ENCODE measurements around the gene POU3F1. TPM values are rescaled to one million over a fixed set of nuclear protein-coding genes. Genes with fewer than 3 reads are reported as not detected.

Gene POU3F1
- total RNA-seq, 2 donors from 2014 or later = 0.20 to 0.46 TPM

- H3K4me1 ChIP-seq (ENCODE audit: control insufficient read depth, insufficient read depth, low read length) = no peaks in the 10 kb centered on the region
- 55 to 67% methylated on average over 6 to 9 of the region's 9 CpGs for WGBS, 2 experiments (ENCODE audit: insufficient coverage in 1 of 2, insufficient read length in 1 of 2)
- no peaks in the 10 kb centered on the region for H3K9me3 Mint-ChIP-seq
- no peak overlapping the region for H3K4me3 ChIP-seq (ENCODE audit: low read length)
- H3K9ac ChIP-seq (ENCODE audit: extremely low read depth, low read length, poor library complexity, severe bottlenecking) = no peak overlapping the region
- H3K36me3 ChIP-seq (ENCODE audit: control insufficient read depth, insufficient read depth, low read length) = no peaks in the 10 kb centered on the region
- H3K36me3 Mint-ChIP-seq (ENCODE audit: low read depth) = no peaks in the 10 kb centered on the region
- DNase-seq = no peak
- peaks cover 5% of the 10 kb centered on the region for H3K4me1 Mint-ChIP-seq
- H3K27ac ChIP-seq (ENCODE audit: low read depth, low read length) = peak overlapping the region; percentile 94
- no peak overlapping the region for H3K4me3 Mint-ChIP-seq
- H3K27ac Mint-ChIP-seq = no peak overlapping the region
- peaks cover 4% of the 10 kb centered on the region for H3K27me3 Mint-ChIP-seq (ENCODE audit: insufficient read depth)
- no peaks in the 10 kb centered on the region for H3K27me3 ChIP-seq (ENCODE audit: control insufficient read depth, insufficient read depth, low read length, poor library complexity, severe bottlenecking)
- no peaks in the 10 kb centered on the region for H3K9me3 ChIP-seq (ENCODE audit: control insufficient read depth, low read length)
- no peak for TF ChIP-seq CTCF (conservative IDR thresholded peaks at IDR 0.05)
These were observed 27.1 kb upstream of the POU3F1 start for GRCh38 chr1:38073534-38074301.

DNA sequence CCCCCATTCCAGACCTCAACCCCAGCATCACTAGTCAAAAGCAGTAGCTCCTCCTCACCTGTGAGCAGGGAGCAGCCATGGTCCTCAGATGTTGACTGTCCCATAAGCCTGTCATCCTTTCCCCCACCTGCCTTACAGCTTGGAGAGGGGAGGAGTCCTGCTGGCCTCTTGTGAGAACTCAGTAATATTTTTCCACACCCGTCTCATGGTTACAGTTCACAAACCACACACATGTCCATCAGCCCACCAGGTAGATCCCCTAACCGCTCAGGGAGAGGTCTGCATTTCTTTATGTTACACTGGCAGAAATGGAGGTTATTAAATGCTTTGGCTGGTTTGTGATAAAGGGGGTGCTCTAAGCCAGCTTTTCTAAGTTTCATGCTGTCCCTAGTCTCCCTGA, 26.3 kb upstream of the POU3F1 start:
- H3K4me3 Mint-ChIP-seq = no peak overlapping the region
- 60 to 92% methylated on average over 1 to 2 of the region's 2 CpGs for WGBS, 2 experiments (ENCODE audit: insufficient coverage in 1 of 2, insufficient read length in 1 of 2)
- H3K4me3 ChIP-seq (ENCODE audit: low read length) = no peak overlapping the region
- no peak for TF ChIP-seq CTCF (conservative IDR thresholded peaks at IDR 0.05)
- H3K9me3 ChIP-seq (ENCODE audit: control insufficient read depth, low read length) = no peaks in the 10 kb centered on the region
- peak overlapping the region; percentile 94 for H3K27ac ChIP-seq (ENCODE audit: low read depth, low read length)
- no peaks in the 10 kb centered on the region for H3K27me3 ChIP-seq (ENCODE audit: control insufficient read depth, insufficient read depth, low read length, poor library complexity, severe bottlenecking)
- H3K4me1 ChIP-seq (ENCODE audit: control insufficient read depth, insufficient read depth, low read length) = no peaks in the 10 kb centered on the region
- DNase-seq = no peak
- peaks cover 5% of the 10 kb centered on the region for H3K4me1 Mint-ChIP-seq
- H3K27ac Mint-ChIP-seq = no peak overlapping the region
- H3K36me3 Mint-ChIP-seq (ENCODE audit: low read depth) = no peaks in the 10 kb centered on the region
- H3K36me3 ChIP-seq (ENCODE audit: control insufficient read depth, insufficient read depth, low read length) = no peaks in the 10 kb centered on the region
- peaks cover 6% of the 10 kb centered on the region for H3K27me3 Mint-ChIP-seq (ENCODE audit: insufficient read depth)
- H3K9me3 Mint-ChIP-seq = no peaks in the 10 kb centered on the region
- H3K9ac ChIP-seq (ENCODE audit: extremely low read depth, low read length, poor library complexity, severe bottlenecking) = no peak overlapping the region

DNA sequence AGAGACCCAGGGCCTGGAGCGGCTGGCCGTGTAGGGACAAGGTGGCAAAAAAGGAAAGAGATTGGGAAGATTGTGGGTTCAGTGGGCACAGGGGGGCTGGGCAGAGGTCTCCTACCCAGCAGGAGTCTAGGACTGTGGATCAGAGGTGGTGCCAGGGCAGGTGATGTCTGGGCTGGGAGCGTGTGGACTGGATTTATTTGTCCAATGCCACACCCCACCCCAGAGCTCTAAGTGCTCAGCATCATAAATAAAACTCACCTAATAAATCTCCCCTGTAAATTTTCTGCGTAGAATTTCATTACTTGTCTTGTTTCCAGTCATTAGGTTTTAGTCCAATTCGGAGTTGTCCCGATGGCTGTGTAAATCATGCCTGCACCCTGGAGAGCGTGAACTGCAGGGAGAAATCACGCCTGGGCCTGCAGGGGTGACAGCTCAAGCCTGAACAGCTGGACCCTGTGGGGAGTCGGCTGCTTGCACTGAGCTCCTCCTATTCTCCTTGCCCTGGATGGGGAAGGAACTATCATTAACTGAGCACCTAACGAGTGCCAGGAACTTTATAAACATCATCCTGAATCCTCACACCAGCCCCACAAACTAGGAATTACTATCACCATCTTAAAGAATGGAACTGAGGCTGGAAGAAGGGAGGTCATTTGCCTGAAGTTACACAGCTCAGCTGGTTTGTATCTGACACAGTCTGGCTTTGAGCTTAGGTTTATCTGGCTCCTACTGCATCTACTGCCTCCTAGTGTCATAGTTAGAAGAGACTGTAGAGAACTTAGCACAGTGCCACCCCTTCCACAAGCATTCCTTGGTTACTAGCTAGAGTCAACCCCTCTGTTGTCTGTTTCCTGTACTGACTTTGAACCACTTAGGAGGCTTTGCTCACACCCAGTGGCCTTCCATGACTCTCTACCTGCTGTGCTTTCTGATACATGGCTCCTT, 25.0 kb upstream of the POU3F1 start:
- WGBS, 2 experiments (ENCODE audit: insufficient coverage in 1 of 2, insufficient read length in 1 of 2) = 71 to 76% methylated on average over 7 to 10 of the region's 10 CpGs

More for the DNA sequence above, 25.0 kb upstream of the POU3F1 start:
- Histone ChIP-seq H3K27me3 (ENCODE audit: control insufficient read depth, insufficient read depth, low read length, poor library complexity, severe bottlenecking) (no peaks in the 10 kb centered on the region), H3K36me3 (ENCODE audit: control insufficient read depth, insufficient read depth, low read length) (no peaks in the 10 kb centered on the region), H3K4me3 (ENCODE audit: low read length) (no peak overlapping the region), H3K9ac (ENCODE audit: extremely low read depth, low read length, poor library complexity, severe bottlenecking) (no peak overlapping the region), H3K27ac (ENCODE audit: low read depth, low read length) (no peak overlapping the region), H3K9me3 (ENCODE audit: control insufficient read depth, low read length) (no peaks in the 10 kb centered on the region), H3K4me1 (ENCODE audit: control insufficient read depth, insufficient read depth, low read length) (no peaks in the 10 kb centered on the region)
- Mint-ChIP-seq H3K27me3 (ENCODE audit: insufficient read depth) (peaks cover 7% of the 10 kb centered on the region), H3K36me3 (ENCODE audit: low read depth) (no peaks in the 10 kb centered on the region), H3K9me3 (no peaks in the 10 kb centered on the region), H3K27ac (no peak overlapping the region), H3K4me3 (no peak overlapping the region), H3K4me1 (peaks cover 5% of the 10 kb centered on the region)
- TF ChIP-seq CTCF (conservative IDR thresholded peaks at IDR 0.05) = peak; percentile 77
- no peak for DNase-seq
